ENCODE data around the gene TPR.
A peak's percentile ranks its signal among the peaks of the same experiment; 100 is the strongest.

The TPR gene

GRCh38 chr1:186307445-186307844 is 67.6 kb downstream of the TPR start:
- DNase-seq (ENCODE audit: low read depth): no peak

GRCh38 chr1:186306533-186306932 is 68.5 kb downstream of the TPR start:
- DNase-seq (ENCODE audit: low read depth): no peak
- no peak for TF ChIP-seq CTCF (conservative IDR thresholded peaks at IDR 0.05; ENCODE audit: low read length)
- no peak overlapping the region for H3K4me3 ChIP-seq (ENCODE audit: low read length)

More at GRCh38 chr1:186307445-186307844, 67.6 kb downstream of the TPR start:
- H3K4me3 ChIP-seq (ENCODE audit: low read length): no peak overlapping the region
- TF ChIP-seq CTCF (conservative IDR thresholded peaks at IDR 0.05; ENCODE audit: low read length): no peak

GRCh38 chr1:186304982-186305949 is 69.8 kb downstream of the TPR start:
- TF ChIP-seq CTCF (conservative IDR thresholded peaks at IDR 0.05; ENCODE audit: low read length): peak; percentile 69
- peak; percentile 34 for DNase-seq (ENCODE audit: low read depth)
- no peak overlapping the region for H3K4me3 ChIP-seq (ENCODE audit: low read length)

- TF ChIP-seq CTCF (conservative IDR thresholded peaks at IDR 0.05; ENCODE audit: low read length): no peak
- no peak overlapping the region for H3K4me3 ChIP-seq (ENCODE audit: low read length)
- no peak for DNase-seq (ENCODE audit: low read depth)
These were observed 71.1 kb downstream of the TPR start for GRCh38 chr1:186303911-186304310.

- no peak for TF ChIP-seq CTCF (conservative IDR thresholded peaks at IDR 0.05; ENCODE audit: low read length)
- DNase-seq (ENCODE audit: low read depth): peak; percentile 29
- H3K4me3 ChIP-seq (ENCODE audit: low read length): no peak overlapping the region
These were observed 72.6 kb downstream of the TPR start for GRCh38 chr1:186302381-186302920.

- no peak for DNase-seq (ENCODE audit: low read depth)
- no peak for TF ChIP-seq CTCF (conservative IDR thresholded peaks at IDR 0.05; ENCODE audit: low read length)
- H3K4me3 ChIP-seq (ENCODE audit: low read length): no peak overlapping the region
These were observed 73.6 kb downstream of the TPR start for GRCh38 chr1:186301448-186301847.

- TF ChIP-seq CTCF (conservative IDR thresholded peaks at IDR 0.05; ENCODE audit: low read length): no peak
- H3K4me3 ChIP-seq (ENCODE audit: low read length): no peak overlapping the region
- DNase-seq (ENCODE audit: low read depth): no peak
These were observed 75.0 kb downstream of the TPR start for GRCh38 chr1:186300056-186300455.
